Natural killer cell (primary cell): ENCODE data around the gene CRY2. TPM values are rescaled to one million over a fixed set of nuclear protein-coding genes. Genes with fewer than 3 reads are reported as not detected.

Experiments used
- ATAC-seq, 3 donors: fragments of 150-1000 bp in 2 of 3; fragments of 200-7000 bp in 1 of 3; cut with Tn5 transposase; 1 replicate in 1 of 3; 2 replicates in 2 of 3; pipeline ENCODE4 v1.10.0; 2021; ENCODE audit warnings: mild to moderate bottlenecking in 2 of 3, moderate library complexity in 2 of 3
- DNase-seq, 2 donors: peaks; one replicate each; pipeline versions ENCODE4 v3.0.0 to v3.0.0-alpha.2; 2013 to 2021; ENCODE audit warnings: mixed read lengths in 1 of 2
- H3K27ac ChIP-seq: one replicate; pipeline ENCODE4 v1.5.1; 2013; ENCODE audit warnings: mild to moderate bottlenecking, low read length
- H3K27me3 ChIP-seq: one replicate; pipeline ENCODE4 v1.6.1; 2013; ENCODE audit warnings: low read length; ENCODE audit not compliant: control insufficient read depth, insufficient read depth
- H3K36me3 ChIP-seq: one replicate; pipeline ENCODE4 v1.6.1; 2013; ENCODE audit warnings: low read length; ENCODE audit not compliant: control insufficient read depth, insufficient read depth
- H3K4me1 ChIP-seq: one replicate; pipeline ENCODE4 v1.6.1; 2013; ENCODE audit warnings: low read length; ENCODE audit not compliant: control insufficient read depth, insufficient read depth
- H3K4me3 ChIP-seq: one replicate; pipeline ENCODE4 v1.5.1; 2013; ENCODE audit warnings: low read length
- H3K9me3 ChIP-seq: one replicate; pipeline ENCODE4 v1.6.1; 2013; ENCODE audit warnings: low read length; ENCODE audit not compliant: control insufficient read depth, insufficient read depth
- H3K27ac Mint-ChIP-seq, 2 donors: one replicate each; pipeline ENCODE4 v1.8.0; 2022; ENCODE audit warnings: mild to moderate bottlenecking in 2 of 2, mixed read lengths in 2 of 2, moderate library complexity in 1 of 2
- H3K27me3 Mint-ChIP-seq, 2 donors: one replicate each; pipeline ENCODE4 v1.8.0; 2022; ENCODE audit warnings: low read depth in 2 of 2, mixed read lengths in 2 of 2
- H3K36me3 Mint-ChIP-seq: one replicate; pipeline ENCODE4 v1.8.0; 2022; ENCODE audit warnings: mixed read lengths
- H3K4me1 Mint-ChIP-seq, 2 donors: one replicate each; pipeline ENCODE4 v1.8.0; 2022; ENCODE audit warnings: mixed read lengths in 2 of 2
- H3K4me3 Mint-ChIP-seq: one replicate; pipeline ENCODE4 v1.8.0; 2022; ENCODE audit warnings: mild to moderate bottlenecking, moderate library complexity, mixed read lengths
- H3K9me3 Mint-ChIP-seq, 2 donors: one replicate each; pipeline ENCODE4 v1.8.0; 2022; ENCODE audit warnings: mixed read lengths in 2 of 2
- WGBS: methylation state at CpG from one replicate; pipeline ENCODE4 v1.1.7; 2013; ENCODE audit warnings: missing lambda C conversion rate; ENCODE audit not compliant: insufficient coverage; 5-methylcytosine and 5-hydroxymethylcytosine counted together
- intact Hi-C: fragments of 100-400 bp; cut with micrococcal nuclease; formaldehyde crosslinking; loops from one replicate; pipeline ENCODE4 v1.14.2; 2022
- total RNA-seq, 4 donors: library from RNA; stranded (reverse); fragments of 120-200 nt in 1 of 4; gene quantifications; one replicate each; pipeline versions ENCODE4 v1.2.3 to v1.2.4, GENCODE V29; 2013 to 2022
- TF ChIP-seq, protein P1 (sequence below): fragments of 200-600 bp; IDR thresholded peaks from one replicate; pipeline ENCODE4 v1.8.0; 2022; ENCODE audit warnings: antibody characterized with exemption

The CRY2 gene
- total RNA-seq, 3 donors from 2014 or later (not counting 1 experiment from before 2014, with no cell fraction given), result 124 to 214 (median 141) TPM

DNA sequence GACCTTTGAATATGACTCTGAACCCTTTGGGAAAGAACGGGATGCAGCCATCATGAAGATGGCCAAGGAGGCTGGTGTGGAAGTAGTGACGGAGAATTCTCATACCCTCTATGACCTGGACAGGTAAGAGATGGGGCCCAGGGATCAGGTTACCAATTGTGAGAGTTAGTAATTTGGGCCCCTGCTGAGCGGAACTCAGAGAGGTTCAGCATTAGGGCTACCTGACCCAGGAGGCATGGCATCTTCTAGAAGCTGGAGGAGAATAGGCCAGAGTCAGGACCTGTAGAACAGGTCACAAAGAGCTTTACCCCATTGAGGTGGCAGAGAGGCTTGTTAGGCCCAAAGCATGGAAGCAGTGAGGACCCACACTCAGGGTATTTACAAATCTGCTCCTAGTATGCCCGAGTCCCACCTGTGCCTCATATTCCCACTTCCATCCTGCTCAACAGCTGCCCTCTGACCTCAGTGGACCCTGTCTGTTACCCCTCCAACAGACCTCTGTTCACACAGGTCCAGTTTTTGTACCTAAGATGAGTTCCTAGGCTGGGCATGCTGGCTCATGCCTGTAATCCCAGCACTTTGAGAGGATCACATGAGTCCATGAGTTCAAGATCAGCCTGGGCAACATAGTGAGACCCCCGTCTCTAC lies 11.6 kb downstream of the CRY2 start:
- Mint-ChIP-seq H3K27ac (peak overlapping the region in 1 of 2 donors; percentile 58), H3K9me3 (no peaks in the 10 kb centered on the region), H3K27me3 (no peaks in the 10 kb centered on the region), H3K36me3 (peaks cover 7% of the 10 kb centered on the region), H3K4me1 (peaks cover 0 to 5% of the 10 kb centered on the region in 2 donors), H3K4me3 (no peak overlapping the region)
- Histone ChIP-seq H3K9me3 (no peaks in the 10 kb centered on the region), H3K36me3 (peaks cover 76% of the 10 kb centered on the region), H3K27ac (no peak overlapping the region), H3K4me3 (no peak overlapping the region), H3K4me1 (peaks cover 3% of the 10 kb centered on the region), H3K27me3 (no peaks in the 10 kb centered on the region)
- intact Hi-C loops, result no loop called here
- DNase-seq (no peak), ATAC-seq (no peak)
- WGBS, result 95% methylated on average over 5 of the region's 5 CpGs
- TF ChIP-seq, protein P1, sequence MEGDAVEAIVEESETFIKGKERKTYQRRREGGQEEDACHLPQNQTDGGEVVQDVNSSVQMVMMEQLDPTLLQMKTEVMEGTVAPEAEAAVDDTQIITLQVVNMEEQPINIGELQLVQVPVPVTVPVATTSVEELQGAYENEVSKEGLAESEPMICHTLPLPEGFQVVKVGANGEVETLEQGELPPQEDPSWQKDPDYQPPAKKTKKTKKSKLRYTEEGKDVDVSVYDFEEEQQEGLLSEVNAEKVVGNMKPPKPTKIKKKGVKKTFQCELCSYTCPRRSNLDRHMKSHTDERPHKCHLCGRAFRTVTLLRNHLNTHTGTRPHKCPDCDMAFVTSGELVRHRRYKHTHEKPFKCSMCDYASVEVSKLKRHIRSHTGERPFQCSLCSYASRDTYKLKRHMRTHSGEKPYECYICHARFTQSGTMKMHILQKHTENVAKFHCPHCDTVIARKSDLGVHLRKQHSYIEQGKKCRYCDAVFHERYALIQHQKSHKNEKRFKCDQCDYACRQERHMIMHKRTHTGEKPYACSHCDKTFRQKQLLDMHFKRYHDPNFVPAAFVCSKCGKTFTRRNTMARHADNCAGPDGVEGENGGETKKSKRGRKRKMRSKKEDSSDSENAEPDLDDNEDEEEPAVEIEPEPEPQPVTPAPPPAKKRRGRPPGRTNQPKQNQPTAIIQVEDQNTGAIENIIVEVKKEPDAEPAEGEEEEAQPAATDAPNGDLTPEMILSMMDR, result no peak

DNA sequence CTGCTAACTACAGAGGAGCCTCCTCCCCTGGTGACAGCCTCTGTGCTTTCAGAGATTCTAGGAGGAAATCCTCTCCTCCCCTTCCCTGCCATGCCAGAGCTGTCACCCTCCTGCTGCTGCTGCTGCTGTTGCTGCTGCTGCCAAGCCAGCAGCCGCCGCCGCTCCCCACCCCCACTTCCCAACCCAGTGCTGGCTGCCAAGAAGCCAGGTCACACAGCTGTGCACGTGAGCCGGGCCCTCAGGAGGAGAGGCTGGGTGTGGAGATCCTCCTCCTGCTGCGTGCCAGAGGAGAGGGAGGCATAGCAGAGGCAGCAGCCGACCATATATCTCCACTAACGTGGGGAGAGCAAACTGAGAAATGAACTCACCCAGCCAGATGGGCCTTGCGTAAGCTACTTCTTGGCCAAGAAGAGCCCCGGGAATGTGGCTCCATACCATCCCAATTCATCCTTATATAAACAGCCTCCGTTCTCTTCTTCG lies 12.4 kb downstream of the CRY2 start:
- ATAC-seq (no peak), DNase-seq (no peak)
- intact Hi-C loops, result no loop called here
- no peaks in the 10 kb centered on the region for H3K27me3 Mint-ChIP-seq
- H3K4me1 Mint-ChIP-seq, result peaks cover 0 to 5% of the 10 kb centered on the region in 2 donors
- Histone ChIP-seq H3K9me3 (no peaks in the 10 kb centered on the region), H3K4me3 (no peak overlapping the region), H3K27me3 (no peaks in the 10 kb centered on the region), H3K4me1 (peaks cover 3% of the 10 kb centered on the region), H3K27ac (no peak overlapping the region), H3K36me3 (peaks cover 79% of the 10 kb centered on the region)
- H3K4me3 Mint-ChIP-seq, result no peak overlapping the region
- H3K36me3 Mint-ChIP-seq, result peaks cover 7% of the 10 kb centered on the region
- no peaks in the 10 kb centered on the region for H3K9me3 Mint-ChIP-seq
- TF ChIP-seq, protein P1, result no peak
- 98% methylated on average over 12 of the region's 12 CpGs for WGBS
- H3K27ac Mint-ChIP-seq, result no peak overlapping the region

DNA sequence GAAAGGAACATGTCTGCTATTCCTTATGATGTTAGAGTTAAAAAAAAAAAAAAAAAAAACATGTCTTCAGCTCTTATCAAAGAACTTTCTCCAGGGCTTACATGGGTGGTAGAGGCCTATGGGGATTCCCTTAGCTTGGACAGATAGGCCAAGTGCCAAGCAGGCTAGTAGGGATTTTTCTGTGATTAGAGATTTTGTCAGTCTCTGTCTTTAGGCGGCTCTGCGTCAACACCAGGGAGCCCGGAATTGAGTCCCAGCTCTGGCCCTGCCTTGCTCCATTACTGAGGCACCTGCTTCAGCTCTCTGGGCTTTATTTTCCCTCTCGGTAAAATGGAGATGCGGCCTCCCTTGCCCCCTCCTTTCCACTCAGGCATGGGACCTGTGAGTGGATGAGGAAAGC lies 13.1 kb downstream of the CRY2 start:
- H3K36me3 Mint-ChIP-seq, result peaks cover 7% of the 10 kb centered on the region
- H3K4me1 Mint-ChIP-seq, result peaks cover 0 to 5% of the 10 kb centered on the region in 2 donors
- 100% methylated on average over 5 of the region's 5 CpGs for WGBS
- Histone ChIP-seq H3K27ac (no peak overlapping the region), H3K27me3 (no peaks in the 10 kb centered on the region), H3K4me1 (peaks cover 3% of the 10 kb centered on the region), H3K9me3 (no peaks in the 10 kb centered on the region), H3K4me3 (no peak overlapping the region), H3K36me3 (peaks cover 84% of the 10 kb centered on the region)
- ATAC-seq, result no peak
- H3K4me3 Mint-ChIP-seq, result no peak overlapping the region
- intact Hi-C loops, result no loop called here
- no peaks in the 10 kb centered on the region for H3K9me3 Mint-ChIP-seq
- no peaks in the 10 kb centered on the region for H3K27me3 Mint-ChIP-seq
- DNase-seq, result no peak
- TF ChIP-seq, protein P1, result no peak
- H3K27ac Mint-ChIP-seq, result no peak overlapping the region
